ENCODE results near the gene ADCY10. TPM values are rescaled to one million over a fixed set of nuclear protein-coding genes. Genes with fewer than 3 reads are reported as not detected.

ADCY10 gene
- total and polyA plus RNA-seq, 2 of the 8 experiments (the other 6 are each of a cell fraction or from before 2014, with no cell fraction given), result 0.02 TPM; not detected in 1

- TF ChIP-seq RNF2 (IDR thresholded peaks at IDR 0.05; ENCODE audit: borderline replicate concordance, low read depth, low read length, missing control alignments, poor library complexity, severe bottlenecking) (no peak), EP300 (IDR thresholded peaks at IDR 0.05; ENCODE audit: borderline replicate concordance in 1 of 2, low read depth in 2 of 2, low read length in 2 of 2) (no peak), CEBPB (IDR thresholded peaks at IDR 0.05; ENCODE audit: low read depth, low read length) (no peak), RBBP5 (IDR thresholded peaks at IDR 0.05; ENCODE audit: borderline replicate concordance, low read depth, low read length) (no peak), CREB1 (IDR thresholded peaks at IDR 0.05) (no peak), TEAD4 (IDR thresholded peaks at IDR 0.05; ENCODE audit: low read depth, low read length) (no peak), POLR2AphosphoS5 (IDR thresholded peaks at IDR 0.05; ENCODE audit: low read depth, low read length) (no peak), SIN3A (conservative IDR thresholded peaks at IDR 0.05 in 1 of 2, IDR thresholded peaks at IDR 0.05 in 1 of 2; ENCODE audit: low read depth in 1 of 2, low read length in 2 of 2) (no peak), EZH2 (IDR thresholded peaks at IDR 0.05; ENCODE audit: low read depth, low read length, severe bottlenecking) (no peak)
Observed at GRCh38 chr1:167825419-167826079, 88.4 kb downstream of the ADCY10 start (continued).
